Activated T-helper 1 cell treated with anti-CD3 and anti-CD28 coated beads, Interleukin-12 subunit alpha, Interleukin-12 subunit beta, Interleukin-2, Interleukin-4 antibody, amounts not matched to agents 30 ng/mL and 10 ng/mL and 1 ng/mL, durations not matched to agents 14 hours and 24 hours and 36 hours (primary cell): ENCODE measurements around the gene ATN1. TPM values are rescaled to one million over a fixed set of nuclear protein-coding genes. Genes with fewer than 3 reads are reported as not detected.

Experiments used
- total RNA-seq: library from RNA; stranded (reverse); gene quantifications from 2 replicates; pipeline ENCODE4 v1.2.3, GENCODE V29; 2022

ATN1 gene
- total RNA-seq, 1 donor from 2014 or later = 71.2 TPM

Other genes with a start within 250 kb of the ATN1 start
- gene ZNF384, start 238.6 kb upstream of the ATN1 start, total RNA-seq = 79.6 and 89.8 TPM in 2 replicates
- gene PIANP, start 227.1 kb upstream of the ATN1 start, total RNA-seq = 0.07 and 0.08 TPM in 2 replicates
- gene COPS7A, start 203.9 kb upstream of the ATN1 start, total RNA-seq = 34.6 and 36.2 TPM in 2 replicates
- gene MLF2, start 174.8 kb upstream of the ATN1 start, total RNA-seq = 159 and 161 TPM in 2 replicates
- gene PTMS, start 161.6 kb upstream of the ATN1 start, total RNA-seq = 247 and 262 TPM in 2 replicates
- 268 and 275 TPM in 2 replicates for gene LAG3, start 155.4 kb upstream of the ATN1 start, total RNA-seq
- 311 TPM in 2 replicates for gene CD4, start 138.4 kb upstream of the ATN1 start, total RNA-seq
- gene GPR162, start 106.1 kb upstream of the ATN1 start, total RNA-seq = 0.29 and 0.32 TPM in 2 replicates
- 3.5 and 4.0 TPM in 2 replicates for gene P3H3, start 99.6 kb upstream of the ATN1 start, total RNA-seq
- gene GNB3, start 87.0 kb upstream of the ATN1 start, total RNA-seq = 1.6 and 1.7 TPM in 2 replicates
- gene CDCA3, start 76.7 kb upstream of the ATN1 start, total RNA-seq = 27.2 and 32.5 TPM in 2 replicates
- 116 and 127 TPM in 2 replicates for gene USP5, start 75.8 kb upstream of the ATN1 start, total RNA-seq
- 1,427 and 1,438 TPM in 2 replicates for gene TPI1, start 60.4 kb upstream of the ATN1 start, total RNA-seq
- 3.4 and 4.7 TPM in 2 replicates for gene SPSB2, start 54.7 kb upstream of the ATN1 start, total RNA-seq
- 5.3 and 5.6 TPM in 2 replicates for gene LRRC23, start 23.1 kb upstream of the ATN1 start, total RNA-seq
- 147 and 156 TPM in 2 replicates for gene ENO2, start 13.4 kb upstream of the ATN1 start, total RNA-seq
- not detected in 2 replicates for gene RNU7-1, start 15.9 kb downstream of the ATN1 start, total RNA-seq
- gene C12orf57, start 16.1 kb downstream of the ATN1 start, total RNA-seq = 190 and 197 TPM in 2 replicates
- gene PTPN6, start 23.4 kb downstream of the ATN1 start, total RNA-seq = 332 and 341 TPM in 2 replicates
- gene PHB2, start 42.7 kb downstream of the ATN1 start, total RNA-seq = 456 and 469 TPM in 2 replicates
- gene EMG1, start 43.0 kb downstream of the ATN1 start, total RNA-seq = 132 and 134 TPM in 2 replicates
- 27.9 and 30.0 TPM in 2 replicates for gene LPCAT3, start 90.5 kb downstream of the ATN1 start, total RNA-seq
- gene C1S, start 132.8 kb downstream of the ATN1 start, total RNA-seq = 1.6 and 2.4 TPM in 2 replicates
- gene C1R, start 164.5 kb downstream of the ATN1 start, total RNA-seq = 1.7 and 2.0 TPM in 2 replicates
- gene C1RL, start 181.3 kb downstream of the ATN1 start, total RNA-seq = 21.5 and 21.8 TPM in 2 replicates
- 0.51 TPM in 1 of 2 replicates, not detected in the other for gene RBP5, start 200.9 kb downstream of the ATN1 start, total RNA-seq
- gene CLSTN3, start 202.4 kb downstream of the ATN1 start, total RNA-seq = 48.5 and 50.8 TPM in 2 replicates